Measurements from ENCODE around the gene EYA4.

GRCh38 chr6:133241901-133242636, 912 bp downstream of the EYA4 start:
- TF ChIP-seq, protein P1, sequence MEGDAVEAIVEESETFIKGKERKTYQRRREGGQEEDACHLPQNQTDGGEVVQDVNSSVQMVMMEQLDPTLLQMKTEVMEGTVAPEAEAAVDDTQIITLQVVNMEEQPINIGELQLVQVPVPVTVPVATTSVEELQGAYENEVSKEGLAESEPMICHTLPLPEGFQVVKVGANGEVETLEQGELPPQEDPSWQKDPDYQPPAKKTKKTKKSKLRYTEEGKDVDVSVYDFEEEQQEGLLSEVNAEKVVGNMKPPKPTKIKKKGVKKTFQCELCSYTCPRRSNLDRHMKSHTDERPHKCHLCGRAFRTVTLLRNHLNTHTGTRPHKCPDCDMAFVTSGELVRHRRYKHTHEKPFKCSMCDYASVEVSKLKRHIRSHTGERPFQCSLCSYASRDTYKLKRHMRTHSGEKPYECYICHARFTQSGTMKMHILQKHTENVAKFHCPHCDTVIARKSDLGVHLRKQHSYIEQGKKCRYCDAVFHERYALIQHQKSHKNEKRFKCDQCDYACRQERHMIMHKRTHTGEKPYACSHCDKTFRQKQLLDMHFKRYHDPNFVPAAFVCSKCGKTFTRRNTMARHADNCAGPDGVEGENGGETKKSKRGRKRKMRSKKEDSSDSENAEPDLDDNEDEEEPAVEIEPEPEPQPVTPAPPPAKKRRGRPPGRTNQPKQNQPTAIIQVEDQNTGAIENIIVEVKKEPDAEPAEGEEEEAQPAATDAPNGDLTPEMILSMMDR (IDR thresholded peaks at IDR 0.05; ENCODE audit: low read length) = no peak
- TF ChIP-seq EZH2 (IDR thresholded peaks at IDR 0.05; ENCODE audit: borderline replicate concordance, low read length) = no peak
